Upper lobe of left lung (tissue), 6 donors: ENCODE results near the gene TCEAL1. TPM values are rescaled to one million over a fixed set of nuclear protein-coding genes. Genes with fewer than 3 reads are reported as not detected.

Experiments
- ATAC-seq, 2 donors: fragments of 200-7000 bp; cut with Tn5 transposase; one replicate each; pipeline ENCODE4 v1.9.1; 2022; ENCODE audit warnings: mild to moderate bottlenecking in 2 of 2, moderate library complexity in 2 of 2; ENCODE audit not compliant: low FRiP score in 2 of 2
- DNase-seq, 2 donors: peaks; one replicate each; pipeline ENCODE4 v3.0.0-alpha.2; 2019 to 2020
- H3K27ac ChIP-seq, 4 donors: fragments of 200-600 bp; sonication (generic); one replicate each; pipeline ENCODE4 v1.5.1; 2016 to 2019
- H3K27me3 ChIP-seq, 4 donors: fragments of 200-600 bp; sonication (generic); one replicate each; pipeline ENCODE4 v1.5.1; 2017 to 2019
- H3K36me3 ChIP-seq, 4 donors: fragments of 200-600 bp; sonication (generic); one replicate each; pipeline ENCODE4 v1.5.1; 2016 to 2019
- H3K4me1 ChIP-seq, 4 donors: fragments of 200-600 bp; sonication (generic); one replicate each; pipeline ENCODE4 v1.5.1; 2018 to 2019
- H3K4me3 ChIP-seq, 4 donors: fragments of 200-600 bp; sonication (generic); one replicate each; pipeline ENCODE4 v1.5.1; 2017 to 2019; ENCODE audit warnings: mild to moderate bottlenecking in 2 of 4, moderate library complexity in 1 of 4
- H3K9me3 ChIP-seq, 4 donors: fragments of 200-600 bp; sonication (generic); one replicate each; pipeline ENCODE4 v1.5.1; 2018 to 2019
- CTCF ChIP-seq, 6 experiments: fragments of 450-650 bp in 4 of 6; fragments of 200-600 bp in 2 of 6; sonication (generic) in 2 of 6; IDR thresholded peaks; one replicate each; pipeline ENCODE4 v1.5.1; 2016 to 2019; ENCODE audit warnings: antibody characterized with exemption in 6 of 6
- EP300 ChIP-seq, 4 donors: sonication (generic); formaldehyde crosslinking; IDR thresholded peaks; one replicate each; pipeline ENCODE4 v1.5.1; 2017; ENCODE audit warnings: antibody characterized with exemption in 4 of 4, control low read depth in 2 of 4
- POLR2A ChIP-seq, 4 donors: fragments of 450-650 bp; IDR thresholded peaks; one replicate each; pipeline ENCODE4 v1.5.1; 2016 to 2017; ENCODE audit warnings: antibody characterized with exemption in 4 of 4, mild to moderate bottlenecking in 2 of 4
- POLR2AphosphoS5 ChIP-seq, 2 donors: sonication (generic); formaldehyde crosslinking; IDR thresholded peaks; one replicate each; pipeline ENCODE4 v1.5.1; 2017; ENCODE audit warnings: antibody characterized with exemption in 2 of 2
- WGBS, 2 donors: methylation state at CpG; one replicate each; pipeline ENCODE4 v1.1.5; 2017 to 2018; 5-methylcytosine and 5-hydroxymethylcytosine counted together
- total RNA-seq, 6 donors: library from RNA; depleted of rRNA in 4 of 6; stranded (reverse); fragments of >200 nt in 4 of 6; gene quantifications; one replicate each; pipeline versions ENCODE4 v1.1.0 to v1.2.1, GENCODE V29; 2016 to 2021
- donor health status: DM: no; HTN: no; CAD: no; lungs with moderate emphysema.
- donor health status: DM: no; HTN: yes; CAD: no; lungs with severe emphysema.

The TCEAL1 gene
- total RNA-seq, result 10 to 100 TPM; 26.9 to 62.1 (median 48.6) TPM

GRCh38 chrX:103628386-103629317 is at the start of gene TCEAL1:
TCEAL1 (plus strand) TSS chrX:103628975; CDS start chrX:103629917, 942 bp downstream.
- peak; percentile 29 to 82 for ATAC-seq
- WGBS, 2 donors, result 5 to 17% methylated on average over 10 to 32 of the region's 32 CpGs

GRCh38 chrX:103584596-103584995 is 44.2 kb upstream of the TCEAL1 start:
- DNase-seq (no peak), ATAC-seq (no peak)
- no peaks in the 10 kb centered on the region for H3K27me3 ChIP-seq
- TF ChIP-seq EP300 (IDR thresholded peaks at IDR 0.05) (no peak), POLR2AphosphoS5 (IDR thresholded peaks at IDR 0.05) (no peak), CTCF (IDR thresholded peaks at IDR 0.05) (no peak), POLR2A (IDR thresholded peaks at IDR 0.05) (no peak)
- peak overlapping the region in 1 of 4 donors; percentile 78 for H3K27ac ChIP-seq
- peak overlapping the region in 2 of 4 donors; percentile 56 to 65 for H3K4me3 ChIP-seq
- WGBS, 2 donors, result 79 to 82% methylated on average over 3 of the region's 3 CpGs
- no peaks in the 10 kb centered on the region for H3K4me1 ChIP-seq
- no peaks in the 10 kb centered on the region for H3K36me3 ChIP-seq
- no peaks in the 10 kb centered on the region for H3K9me3 ChIP-seq

More at GRCh38 chrX:103628386-103629317, at the start of gene TCEAL1:
- peak; percentile 66 to 79 for DNase-seq
- Histone ChIP-seq H3K27ac (peak within 1 kb of the TSS; percentile 80 to 91 (median 84)), H3K27me3 (no peaks in the 10 kb centered on the region), H3K36me3 (no peaks in the 10 kb centered on the region), H3K4me1 (peaks cover 0 to 14% (median 0%) of the 10 kb centered on the region in 4 donors), H3K4me3 (peak within 1 kb of the TSS; percentile 46 to 77 (median 58)), H3K9me3 (no peaks in the 10 kb centered on the region)
- peak in 2 of 4 donors; percentile 32 to 45 for TF ChIP-seq POLR2A (IDR thresholded peaks at IDR 0.05)
- TF ChIP-seq POLR2AphosphoS5 (IDR thresholded peaks at IDR 0.05), result no peak
- no peak for TF ChIP-seq CTCF (IDR thresholded peaks at IDR 0.05)

GRCh38 chrX:103585411-103586313 is 43.1 kb upstream of the TCEAL1 start, which contains the start of gene TCEAL4:
TCEAL4 (plus strand) TSS chrX:103585515; CDS start chrX:103586676, 1,161 bp downstream.
- ATAC-seq (peak; percentile 78 to 94), DNase-seq (peak; percentile 63 to 86)
- TF ChIP-seq POLR2A (IDR thresholded peaks at IDR 0.05) (peak in 2 of 4 donors; percentile 29 to 51), POLR2AphosphoS5 (IDR thresholded peaks at IDR 0.05) (peak; percentile 61), CTCF (IDR thresholded peaks at IDR 0.05) (no peak)
- H3K27me3 ChIP-seq, result no peaks in the 10 kb centered on the region
- H3K4me3 ChIP-seq, result peak within 1 kb of the TSS; percentile 30 to 65 (median 56)
- H3K27ac ChIP-seq, result peak within 1 kb of the TSS; percentile 76 to 92 (median 82)
- H3K9me3 ChIP-seq, result no peaks in the 10 kb centered on the region
- WGBS, 2 donors, result 0 to 34% methylated on average over 20 to 56 of the region's 56 CpGs
- H3K4me1 ChIP-seq, result no peaks in the 10 kb centered on the region
- no peaks in the 10 kb centered on the region for H3K36me3 ChIP-seq

- WGBS, 2 donors, result 34% methylated on average over 5 of the region's 5 CpGs; no CpG with 5 or more reads in 1 of the 2 donors
- Histone ChIP-seq H3K27me3 (no peaks in the 10 kb centered on the region), H3K36me3 (no peaks in the 10 kb centered on the region), H3K4me1 (no peaks in the 10 kb centered on the region), H3K27ac (peak overlapping the region; percentile 76 to 92 (median 82)), H3K4me3 (peak overlapping the region; percentile 30 to 65 (median 56)), H3K9me3 (no peaks in the 10 kb centered on the region)
- ATAC-seq, result peak; percentile 40 to 66
- DNase-seq, result no peak
- TF ChIP-seq POLR2AphosphoS5 (IDR thresholded peaks at IDR 0.05) (no peak), EP300 (IDR thresholded peaks at IDR 0.05) (no peak), CTCF (IDR thresholded peaks at IDR 0.05) (no peak), POLR2A (IDR thresholded peaks at IDR 0.05) (no peak)
These were observed 42.5 kb upstream of the TCEAL1 start for GRCh38 chrX:103586314-103586646.
